IMR-90 (cell line): ENCODE results near the gene PIK3IP1. TPM values are rescaled to one million over a fixed set of nuclear protein-coding genes. Genes with fewer than 3 reads are reported as not detected.

Experiments used
- ATAC-seq: fragments of 200-7000 bp; cut with Tn5 transposase; 2 replicates; pipeline ENCODE4 v1.9.1; 2020; ENCODE audit warnings: low read depth, mild to moderate bottlenecking, moderate library complexity
- BruUV-seq: library from RNA; stranded (reverse); fragments of 400-500 nt; replicated peaks from 2 replicates; lab custom pipeline; 2021; lab: Mats Ljungman, UMichigan
- CTCF ChIA-PET: fragments of 300-600 bp; formaldehyde crosslinking; extraction: SDS; loops from one replicate; lab custom pipeline; 2021; ENCODE audit warnings: antibody characterized with exemption; lab: Yijun Ruan, JAX
- POLR2A ChIA-PET: fragments of 300-600 bp; sonication (Branson Sonifier 250); formaldehyde crosslinking; loops from one replicate; lab custom pipeline; 2022; ENCODE audit warnings: antibody characterized with exemption; ENCODE audit not compliant: unreplicated experiment; lab: Charles Lee
- DNase-seq: peaks from one replicate; pipeline ENCODE4 v3.0.0; 2013
- H2AFZ ChIP-seq: replicated peaks from 2 replicates; pipeline ENCODE3; 2013; ENCODE audit warnings: low read length, mild to moderate bottlenecking; ENCODE audit not compliant: poor library complexity
- H2AK5ac ChIP-seq: 2 replicates; pipeline ENCODE4 v1.6.1; 2013; ENCODE audit warnings: low read depth, low read length, inconsistent platforms
- H2AK9ac ChIP-seq: replicated peaks from 2 replicates; pipeline ENCODE3; 2013; ENCODE audit warnings: mild to moderate bottlenecking, low read depth, low read length, moderate library complexity; ENCODE audit not compliant: poor library complexity
- H2BK120ac ChIP-seq: 2 replicates; pipeline ENCODE4 v1.6.1; 2013; ENCODE audit warnings: low read depth, low read length, inconsistent platforms
- H2BK15ac ChIP-seq: 3 replicates; pipeline ENCODE4 v1.6.1; 2013; ENCODE audit warnings: low read depth, low read length, inconsistent platforms
- H2BK20ac ChIP-seq: 2 replicates; pipeline ENCODE4 v1.6.1; 2013; ENCODE audit warnings: low read depth, mild to moderate bottlenecking, inconsistent platforms, low read length, moderate library complexity
- H2BK5ac ChIP-seq: 2 replicates; pipeline ENCODE4 v1.6.1; 2013; ENCODE audit warnings: mild to moderate bottlenecking, low read depth, low read length, inconsistent platforms; ENCODE audit not compliant: poor library complexity, severe bottlenecking
- H3K14ac ChIP-seq: replicated peaks from 2 replicates; pipeline ENCODE4 v1.6.1; 2013; ENCODE audit warnings: low read depth, low read length, inconsistent platforms
- H3K18ac ChIP-seq: 2 replicates; pipeline ENCODE4 v1.6.1; 2013; ENCODE audit warnings: low read depth, low read length, control low read depth
- H3K23ac ChIP-seq: 2 replicates; pipeline ENCODE4 v1.6.1; 2013; ENCODE audit warnings: low read depth, low read length, inconsistent platforms
- H3K27ac ChIP-seq: 2 replicates; pipeline ENCODE4 v1.5.1; 2013; ENCODE audit warnings: mild to moderate bottlenecking, control low read depth, low read length; ENCODE audit not compliant: insufficient read depth
- H3K27me3 ChIP-seq: 2 replicates; pipeline ENCODE4 v1.6.1; 2013; ENCODE audit warnings: low read length; ENCODE audit not compliant: control insufficient read depth, insufficient read depth
- H3K36me3 ChIP-seq: 2 replicates; pipeline ENCODE4 v1.6.1; 2013; ENCODE audit warnings: low read length, mixed read lengths; ENCODE audit not compliant: control insufficient read depth, insufficient read depth
- H3K4ac ChIP-seq: 2 replicates; pipeline ENCODE4 v1.6.1; 2013; ENCODE audit warnings: low read depth, low read length, inconsistent platforms
- H3K4me1 ChIP-seq: 2 replicates; pipeline ENCODE4 v1.6.1; 2013; ENCODE audit warnings: low read length, mixed read lengths; ENCODE audit not compliant: control insufficient read depth, insufficient read depth
- H3K4me2 ChIP-seq: 2 replicates; pipeline ENCODE4 v1.6.1; 2013; ENCODE audit warnings: low read depth, mild to moderate bottlenecking, control low read depth, low read length, moderate library complexity
- H3K4me3 ChIP-seq: 2 replicates; pipeline ENCODE4 v1.5.1; 2013; ENCODE audit warnings: low read depth, mild to moderate bottlenecking, control low read depth, low read length, moderate library complexity; ENCODE audit not compliant: insufficient read depth
- H3K56ac ChIP-seq: 2 replicates; pipeline ENCODE4 v1.6.1; 2013; ENCODE audit warnings: low read length, inconsistent platforms; ENCODE audit not compliant: insufficient read depth; ENCODE audit errors: extremely low read depth
- H3K79me1 ChIP-seq, 2 experiments: 2 replicates each; pipeline ENCODE4 v1.6.1; 2013; ENCODE audit warnings: low read length in 2 of 2, inconsistent platforms in 1 of 2, low read depth in 1 of 2
- H3K9ac ChIP-seq: 2 replicates; pipeline ENCODE4 v1.6.1; 2013; ENCODE audit warnings: low read depth, low read length, control low read depth
- H3K9me1 ChIP-seq: 2 replicates; pipeline ENCODE4 v1.6.1; 2013; ENCODE audit warnings: low read length, inconsistent platforms; ENCODE audit not compliant: insufficient read depth
- H3K9me3 ChIP-seq: 2 replicates; pipeline ENCODE4 v1.6.1; 2013; ENCODE audit warnings: low read length; ENCODE audit not compliant: control insufficient read depth, insufficient read depth
- H4K20me1 ChIP-seq: 2 replicates; pipeline ENCODE4 v1.6.1; 2013; ENCODE audit warnings: low read length, inconsistent platforms; ENCODE audit not compliant: insufficient read depth
- H4K5ac ChIP-seq: 2 replicates; pipeline ENCODE4 v1.6.1; 2013; ENCODE audit warnings: mild to moderate bottlenecking, low read depth, low read length, control low read depth
- H4K8ac ChIP-seq, 2 experiments: 2 replicates each; pipeline ENCODE4 v1.6.1; 2013; ENCODE audit warnings: low read depth in 2 of 2, low read length in 2 of 2, control low read depth in 1 of 2, inconsistent platforms in 1 of 2
- H4K91ac ChIP-seq: 2 replicates; pipeline ENCODE4 v1.6.1; 2013; ENCODE audit warnings: low read depth, low read length, inconsistent platforms; ENCODE audit not compliant: insufficient read depth
- CEBPB ChIP-seq: IDR thresholded peaks from 2 replicates; pipeline ENCODE4 v1.6.1; 2012; ENCODE audit warnings: low read depth, low read length, improper control_type of control experiment
- CHD1 ChIP-seq: IDR thresholded peaks from 2 replicates; pipeline ENCODE4 v1.6.1; 2012; ENCODE audit warnings: low read depth, low read length, improper control_type of control experiment
- MAFK ChIP-seq: IDR thresholded peaks from 2 replicates; pipeline ENCODE4 v1.6.1; 2012; ENCODE audit warnings: low read depth, low read length, improper control_type of control experiment
- MAZ ChIP-seq: IDR thresholded peaks from 2 replicates; pipeline ENCODE4 v1.6.1; 2012; ENCODE audit warnings: low read depth, mild to moderate bottlenecking, low read length, improper control_type of control experiment, moderate library complexity, borderline replicate concordance
- MXI1 ChIP-seq: IDR thresholded peaks from 2 replicates; pipeline ENCODE4 v1.6.1; 2012; ENCODE audit warnings: low read depth, mild to moderate bottlenecking, low read length, moderate library complexity, borderline replicate concordance
- RAD21 ChIP-seq: IDR thresholded peaks from 2 replicates; pipeline ENCODE4 v1.6.1; 2012; ENCODE audit warnings: low read length, improper control_type of control experiment
- SMC3 ChIP-seq: fragments of 150-350 bp; IDR thresholded peaks from 2 replicates; pipeline ENCODE4 v1.6.1; 2016; ENCODE audit warnings: low read depth, mild to moderate bottlenecking, antibody characterized with exemption, low read length, moderate library complexity
- WGBS, 2 experiments: methylation state at CpG; one replicate each; pipeline versions ENCODE4 v1.1.5 to v1.1.7; 2013; ENCODE audit warnings: missing lambda C conversion rate in 2 of 2; ENCODE audit not compliant: insufficient read length in 1 of 2; ENCODE audit errors: extremely low coverage in 2 of 2; 5-methylcytosine and 5-hydroxymethylcytosine counted together
- dilution Hi-C: fragments of 300-500 bp; cut with HindIII; formaldehyde crosslinking; loops from one replicate; pipeline ENCODE4 v1.14.3; 2018; ENCODE audit warnings: low sequenced_read_pairs; ENCODE audit not compliant: unreplicated experiment
- in situ Hi-C: fragments of 300-500 bp; cut with MboI; formaldehyde crosslinking; loops from 3 replicates; pipeline ENCODE4 v1.14.3; 2019; ENCODE audit warnings: low sequenced_read_pairs, inconsistent platforms, mixed read lengths
- intact Hi-C: fragments of 100-400 bp; cut with micrococcal nuclease; formaldehyde crosslinking; loops from 2 replicates; pipeline ENCODE4 v1.10.0; 2022
- polyA plus RNA-seq, 3 experiments: library from polyadenylated mRNA; depleted of rRNA; stranded (reverse); fragments of >200 nt; gene quantifications; 2 replicates each; pipeline ENCODE4 v1.2.3, GENCODE V29; 2012; ENCODE audit warnings: low replicate concordance in 1 of 3
- total RNA-seq: library from RNA; depleted of rRNA; stranded (reverse); fragments of >200 nt; gene quantifications from 2 replicates; pipeline ENCODE4 v1.2.3, GENCODE V29; 2012
- TF ChIP-seq, protein P1 (sequence below): fragments of 150-350 bp; IDR thresholded peaks from 2 replicates; pipeline ENCODE4 v1.6.1; 2016; ENCODE audit warnings: low read depth, mild to moderate bottlenecking, low read length, moderate library complexity, borderline replicate concordance
- TF ChIP-seq, protein P2 (sequence below): conservative IDR thresholded peaks from 2 replicates; pipeline ENCODE4 v1.5.1; 2012; ENCODE audit warnings: mild to moderate bottlenecking, low read depth, low read length, improper control_type of control experiment

The PIK3IP1 gene
- total and polyA plus RNA-seq, 2 of the 4 experiments (the other 2 are of a cell fraction), result 12.9 to 17.6 TPM

DNA sequence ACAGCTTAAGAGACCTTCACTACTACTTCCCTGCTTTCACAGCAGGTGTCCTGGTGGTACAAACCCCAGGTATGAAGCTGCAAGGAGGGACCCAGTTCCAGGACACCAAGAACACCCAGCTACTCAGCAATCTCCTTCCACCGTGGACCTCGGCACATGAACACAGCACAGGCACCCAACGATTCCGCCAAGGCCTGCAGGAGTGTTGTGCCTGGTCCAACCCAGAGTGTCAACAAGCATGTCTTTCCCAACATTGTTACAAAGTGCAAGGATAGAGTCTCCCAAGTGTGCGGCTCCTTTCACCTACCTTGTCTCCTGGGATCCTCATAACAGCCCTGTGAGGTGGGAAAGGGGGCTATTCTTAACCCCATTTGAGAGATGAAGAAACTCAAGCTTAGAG lies 42.0 kb upstream of the PIK3IP1 start:
- Histone ChIP-seq H3K27ac (no peak overlapping the region), H3K18ac (no peak overlapping the region), H2BK15ac (no peak overlapping the region), H3K27me3 (no peaks in the 10 kb centered on the region), H4K8ac (no peak overlapping the region), H3K79me1 (peaks cover 19 to 65% of the 10 kb centered on the region in 2 experiments), H2AK5ac (no peak overlapping the region), H3K4ac (no peak overlapping the region), H3K4me3 (no peak overlapping the region), H3K56ac (no peak overlapping the region), H3K4me1 (peaks cover 6% of the 10 kb centered on the region), H2BK5ac (no peak overlapping the region), H2BK120ac (no peak overlapping the region), H3K9me3 (no peaks in the 10 kb centered on the region), H3K9me1 (peaks cover 22% of the 10 kb centered on the region), H3K9ac (no peak overlapping the region), H2AK9ac (no peak overlapping the region), H3K36me3 (peaks cover 53% of the 10 kb centered on the region), H2AFZ (no peak overlapping the region), H3K4me2 (no peak overlapping the region), H4K20me1 (peaks cover 24% of the 10 kb centered on the region), H3K14ac (no peak overlapping the region), H4K5ac (no peak overlapping the region), H2BK20ac (no peak overlapping the region), H3K23ac (no peak overlapping the region), H4K91ac (no peak overlapping the region)
- in situ Hi-C loops (no loop called here), dilution Hi-C loops (no loop called here), intact Hi-C loops (no loop called here)
- TF ChIP-seq, protein P1, sequence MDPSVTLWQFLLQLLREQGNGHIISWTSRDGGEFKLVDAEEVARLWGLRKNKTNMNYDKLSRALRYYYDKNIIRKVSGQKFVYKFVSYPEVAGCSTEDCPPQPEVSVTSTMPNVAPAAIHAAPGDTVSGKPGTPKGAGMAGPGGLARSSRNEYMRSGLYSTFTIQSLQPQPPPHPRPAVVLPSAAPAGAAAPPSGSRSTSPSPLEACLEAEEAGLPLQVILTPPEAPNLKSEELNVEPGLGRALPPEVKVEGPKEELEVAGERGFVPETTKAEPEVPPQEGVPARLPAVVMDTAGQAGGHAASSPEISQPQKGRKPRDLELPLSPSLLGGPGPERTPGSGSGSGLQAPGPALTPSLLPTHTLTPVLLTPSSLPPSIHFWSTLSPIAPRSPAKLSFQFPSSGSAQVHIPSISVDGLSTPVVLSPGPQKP, result no peak
- TF ChIP-seq MAFK, result no peak
- TF ChIP-seq, protein P2, sequence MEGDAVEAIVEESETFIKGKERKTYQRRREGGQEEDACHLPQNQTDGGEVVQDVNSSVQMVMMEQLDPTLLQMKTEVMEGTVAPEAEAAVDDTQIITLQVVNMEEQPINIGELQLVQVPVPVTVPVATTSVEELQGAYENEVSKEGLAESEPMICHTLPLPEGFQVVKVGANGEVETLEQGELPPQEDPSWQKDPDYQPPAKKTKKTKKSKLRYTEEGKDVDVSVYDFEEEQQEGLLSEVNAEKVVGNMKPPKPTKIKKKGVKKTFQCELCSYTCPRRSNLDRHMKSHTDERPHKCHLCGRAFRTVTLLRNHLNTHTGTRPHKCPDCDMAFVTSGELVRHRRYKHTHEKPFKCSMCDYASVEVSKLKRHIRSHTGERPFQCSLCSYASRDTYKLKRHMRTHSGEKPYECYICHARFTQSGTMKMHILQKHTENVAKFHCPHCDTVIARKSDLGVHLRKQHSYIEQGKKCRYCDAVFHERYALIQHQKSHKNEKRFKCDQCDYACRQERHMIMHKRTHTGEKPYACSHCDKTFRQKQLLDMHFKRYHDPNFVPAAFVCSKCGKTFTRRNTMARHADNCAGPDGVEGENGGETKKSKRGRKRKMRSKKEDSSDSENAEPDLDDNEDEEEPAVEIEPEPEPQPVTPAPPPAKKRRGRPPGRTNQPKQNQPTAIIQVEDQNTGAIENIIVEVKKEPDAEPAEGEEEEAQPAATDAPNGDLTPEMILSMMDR, result no peak
- TF ChIP-seq CHD1, result no peak
- TF ChIP-seq RAD21, result no peak
- no peak for TF ChIP-seq MAZ
- TF ChIP-seq CEBPB, result no peak
- TF ChIP-seq SMC3, result no peak
- no peak for TF ChIP-seq MXI1
- ATAC-seq (no peak), DNase-seq (no peak)
- 100% methylated on average over 2 of the region's 5 CpGs; no CpG with 5 or more reads in 1 of the 2 experiments for WGBS, 2 experiments
- ChIA-PET POLR2A (no interaction called here), CTCF (interaction anchor here (0.7 to 1.4 kb wide), 2 partner anchors 16 to 21 kb away, joined by 3 to 6 read pairs; no protein-coding TSS in a partner anchor)
- BruUV-seq, result no TSS peak
